ENCODE data around the gene KAT2B.

DNA sequence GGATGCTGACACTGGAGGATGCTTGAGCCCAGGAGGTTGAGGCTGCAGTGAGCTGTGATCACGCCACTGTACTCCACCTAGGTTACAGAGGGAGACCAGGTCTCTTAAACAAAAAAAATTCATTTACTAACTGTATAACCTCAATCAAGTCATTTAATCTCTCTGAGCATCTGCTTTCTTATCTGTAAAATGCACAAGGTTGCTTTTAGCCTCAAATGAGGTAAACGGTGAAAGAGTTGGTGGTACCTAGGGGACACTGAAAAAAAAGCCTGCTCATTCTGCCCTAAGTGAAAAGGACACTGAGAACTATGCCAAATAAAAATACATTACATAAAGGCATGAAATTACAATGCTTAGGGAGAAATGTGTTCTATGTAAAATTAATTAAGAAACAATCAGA is 31.6 kb upstream of the KAT2B start:
- TF ChIP-seq CTCF (conservative IDR thresholded peaks at IDR 0.05 in 1 of 2, IDR thresholded peaks at IDR 0.05 in 1 of 2; ENCODE audit: extremely low read depth in 1 of 2, insufficient read depth in 1 of 2, low read depth in 1 of 2, low read length in 2 of 2): no peak
- TF ChIP-seq EZH2 (IDR thresholded peaks at IDR 0.05; ENCODE audit: borderline replicate concordance, low read length): no peak

All from mammary epithelial cell (primary cell).